IPS-20b (cell line): ENCODE data around the gene BCL2A1.
"Not testable (repeated sequence)": the region's sequence is repeated elsewhere in the genome, so short reads cannot be mapped to it uniquely, and the experiment has no call there.

Experiments used
- H3K27ac ChIP-seq: one replicate; pipeline ENCODE4 v1.5.1; 2013; ENCODE audit warnings: low read length
- H3K27me3 ChIP-seq: 2 replicates; pipeline ENCODE4 v1.6.1; 2013; ENCODE audit warnings: mild to moderate bottlenecking, low read length, inconsistent platforms; ENCODE audit not compliant: insufficient read depth
- H3K36me3 ChIP-seq: 2 replicates; pipeline ENCODE4 v1.6.1; 2013; ENCODE audit warnings: low read depth, mild to moderate bottlenecking, inconsistent platforms, low read length, moderate library complexity; ENCODE audit not compliant: insufficient read depth
- H3K4me1 ChIP-seq: 2 replicates; pipeline ENCODE4 v1.6.1; 2013; ENCODE audit warnings: mild to moderate bottlenecking, control low read depth, inconsistent platforms, low read length, moderate library complexity; ENCODE audit not compliant: insufficient read depth
- H3K4me3 ChIP-seq: 2 replicates; pipeline ENCODE4 v1.5.1; 2013; ENCODE audit warnings: mild to moderate bottlenecking, low read length, inconsistent platforms
- H3K9ac ChIP-seq: 2 replicates; pipeline ENCODE4 v1.6.1; 2013; ENCODE audit warnings: low read depth, mild to moderate bottlenecking, inconsistent platforms, low read length, moderate library complexity
- H3K9me3 ChIP-seq: 2 replicates; pipeline ENCODE4 v1.6.1; 2013; ENCODE audit warnings: mild to moderate bottlenecking, low read depth, low read length, inconsistent platforms; ENCODE audit not compliant: insufficient read depth

Gene BCL2A1

DNA sequence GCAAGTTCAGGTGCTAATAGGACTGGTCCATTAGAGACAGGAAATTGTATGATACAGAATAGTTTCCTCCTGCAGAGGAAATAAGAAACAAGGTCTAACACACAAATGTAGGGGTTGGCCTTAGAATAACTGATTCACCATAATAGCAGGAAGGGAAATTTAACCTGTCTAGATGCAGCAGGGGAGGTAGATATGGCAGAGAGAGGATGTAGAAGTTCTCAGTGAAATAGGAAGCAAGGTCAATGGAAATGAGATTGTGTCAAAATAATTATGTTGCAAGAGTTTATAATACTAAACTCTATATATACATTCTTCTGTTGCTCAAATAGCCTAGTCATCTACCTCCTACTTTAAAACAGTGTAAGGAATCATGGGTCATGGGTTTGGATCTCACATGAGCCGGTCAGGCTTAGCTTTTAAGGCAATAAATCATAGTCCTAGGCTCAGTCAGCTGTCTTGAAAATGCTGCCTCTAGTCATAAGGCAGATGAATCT is 17.0 kb downstream of the BCL2A1 start:
- Histone ChIP-seq H3K27ac (no peak overlapping the region), H3K4me1 (no peaks in the 10 kb centered on the region), H3K9ac (no peak overlapping the region), H3K36me3 (no peaks in the 10 kb centered on the region), H3K9me3 (no peaks in the 10 kb centered on the region), H3K4me3 (no peak overlapping the region), H3K27me3 (no peaks in the 10 kb centered on the region)

DNA sequence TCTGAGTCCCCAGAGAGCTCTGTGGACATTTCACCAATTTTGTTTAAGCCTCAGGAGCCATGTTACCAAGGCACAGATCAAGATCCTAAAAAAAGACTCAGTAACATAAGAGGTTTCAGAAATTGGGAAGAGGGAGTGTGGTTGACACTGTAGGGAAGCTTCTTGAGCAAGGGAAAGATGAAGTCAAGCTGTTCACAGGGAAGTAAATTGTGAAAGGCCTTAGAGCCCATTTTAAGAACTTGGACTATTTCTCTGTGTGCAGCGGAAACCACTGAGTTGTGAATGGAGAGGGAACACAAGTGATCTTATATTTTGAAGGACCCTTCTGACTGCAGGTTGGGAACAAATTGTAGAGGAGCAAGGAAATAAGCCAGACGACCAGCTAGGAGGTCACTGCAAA is 18.7 kb downstream of the BCL2A1 start:
- Histone ChIP-seq H3K36me3 (no peaks in the 10 kb centered on the region), H3K4me3 (no peak overlapping the region), H3K4me1 (no peaks in the 10 kb centered on the region), H3K9me3 (no peaks in the 10 kb centered on the region), H3K27ac (no peak overlapping the region), H3K9ac (no peak overlapping the region), H3K27me3 (no peaks in the 10 kb centered on the region)

DNA sequence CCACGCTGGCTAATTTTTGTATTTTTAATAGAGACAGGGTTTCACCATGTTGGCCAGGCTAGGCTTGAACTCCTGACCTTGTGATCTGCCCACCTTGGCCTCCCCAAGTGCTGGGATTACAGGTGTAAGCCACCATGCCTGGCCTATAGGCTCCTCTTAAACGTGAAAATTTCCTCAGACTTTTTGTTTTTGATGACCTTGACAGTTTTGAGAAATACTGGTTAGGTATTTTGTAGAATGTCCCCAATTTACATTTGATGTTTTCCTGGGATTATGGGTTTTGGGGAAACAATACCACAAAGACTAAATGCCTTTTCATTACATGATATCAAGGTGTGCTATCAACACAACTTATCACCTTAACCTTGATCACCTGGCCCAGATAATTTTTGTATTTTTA is 20.7 kb downstream of the BCL2A1 start:
- H3K27me3 ChIP-seq, result no peaks in the 10 kb centered on the region
- H3K9me3 ChIP-seq, result no peaks in the 10 kb centered on the region
- H3K4me3 ChIP-seq, result no peak overlapping the region
- H3K4me1 ChIP-seq, result no peaks in the 10 kb centered on the region
- no peak overlapping the region for H3K27ac ChIP-seq
- no peaks in the 10 kb centered on the region for H3K36me3 ChIP-seq
- H3K9ac ChIP-seq, result no peak overlapping the region

DNA sequence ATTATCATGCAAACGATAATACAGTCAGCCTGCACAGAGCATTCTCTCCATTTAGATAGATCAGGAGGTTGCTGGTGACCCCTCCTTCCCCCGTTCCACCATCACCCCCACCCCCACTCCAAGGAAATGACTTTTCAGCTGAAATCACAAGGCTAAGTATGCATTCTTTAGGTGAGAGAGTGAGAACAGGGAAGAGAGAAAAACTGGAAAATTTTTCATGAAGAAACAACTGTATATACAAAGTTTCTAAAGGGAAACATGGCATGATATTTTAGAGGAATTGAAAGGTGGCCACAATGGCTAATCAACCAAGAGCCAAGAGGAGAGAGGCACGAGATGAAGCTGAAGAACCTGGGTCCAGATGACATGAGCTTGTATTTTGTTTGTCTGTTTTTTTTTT is 22.2 kb downstream of the BCL2A1 start:
- H3K9ac ChIP-seq, result no peak overlapping the region
- no peaks in the 10 kb centered on the region for H3K9me3 ChIP-seq
- H3K4me3 ChIP-seq, result no peak overlapping the region
- H3K36me3 ChIP-seq, result no peaks in the 10 kb centered on the region
- H3K4me1 ChIP-seq, result no peaks in the 10 kb centered on the region
- no peak overlapping the region for H3K27ac ChIP-seq
- no peaks in the 10 kb centered on the region for H3K27me3 ChIP-seq

DNA sequence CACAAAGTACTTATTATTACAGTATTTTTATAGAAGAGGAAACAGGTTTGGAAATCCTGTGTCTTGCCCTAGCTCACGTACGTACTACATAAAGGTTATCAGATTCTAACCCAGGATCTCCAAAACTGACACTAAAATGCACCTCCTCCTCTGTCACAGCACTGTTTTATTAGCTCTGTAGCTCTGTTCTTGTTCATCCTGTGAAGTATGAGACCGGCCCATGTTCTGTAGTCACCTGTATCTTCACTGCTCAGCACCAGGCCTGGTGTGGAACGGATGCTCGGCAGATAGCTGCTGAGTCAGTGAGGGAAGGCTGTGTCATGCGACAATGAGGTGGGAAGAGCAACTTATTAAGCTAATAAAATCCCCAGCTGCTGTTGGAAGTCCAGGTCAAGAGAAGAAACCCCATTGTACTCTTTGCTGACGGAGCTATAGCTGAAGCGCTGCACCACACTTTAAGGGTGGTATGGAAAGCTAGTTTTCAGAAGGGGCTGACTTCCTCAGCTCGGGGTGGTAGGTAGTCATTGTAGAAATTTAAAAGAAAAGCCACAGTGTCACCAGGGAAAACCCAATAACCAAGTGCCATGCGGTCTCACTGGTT is 22.8 kb downstream of the BCL2A1 start:
- Histone ChIP-seq H3K9ac (no peak overlapping the region), H3K9me3 (no peaks in the 10 kb centered on the region)

DNA sequence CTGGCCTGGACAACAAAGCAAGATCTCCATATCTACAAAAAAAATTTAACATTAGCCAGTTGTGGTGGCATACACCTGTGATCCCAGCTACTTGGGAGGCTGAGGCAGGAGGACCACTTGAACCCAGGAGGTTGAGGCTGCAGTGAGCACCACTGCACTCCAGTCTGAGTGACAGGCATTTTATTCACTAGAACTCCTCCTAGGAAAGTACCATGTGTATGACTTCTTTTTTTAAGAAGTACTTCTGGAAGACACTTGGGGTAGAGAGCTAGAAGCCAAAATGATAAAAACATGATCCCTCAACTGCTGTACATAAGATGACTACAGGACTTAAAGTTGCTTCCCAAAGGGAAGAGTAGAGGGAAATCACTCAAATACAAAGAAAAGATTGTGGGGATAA is 24.0 kb downstream of the BCL2A1 start:
- H3K27ac ChIP-seq, result no peak overlapping the region
- H3K9me3 ChIP-seq, result no peaks in the 10 kb centered on the region
- no peaks in the 10 kb centered on the region for H3K27me3 ChIP-seq
- H3K9ac ChIP-seq, result no peak overlapping the region
- no peaks in the 10 kb centered on the region for H3K4me1 ChIP-seq
- H3K36me3 ChIP-seq, result no peaks in the 10 kb centered on the region
- no peak overlapping the region for H3K4me3 ChIP-seq

More for the DNA sequence above, 22.8 kb downstream of the BCL2A1 start:
- no peaks in the 10 kb centered on the region for H3K4me1 ChIP-seq
- H3K27me3 ChIP-seq, result no peaks in the 10 kb centered on the region
- no peak overlapping the region for H3K27ac ChIP-seq
- H3K4me3 ChIP-seq, result no peak overlapping the region
- H3K36me3 ChIP-seq, result no peaks in the 10 kb centered on the region

DNA sequence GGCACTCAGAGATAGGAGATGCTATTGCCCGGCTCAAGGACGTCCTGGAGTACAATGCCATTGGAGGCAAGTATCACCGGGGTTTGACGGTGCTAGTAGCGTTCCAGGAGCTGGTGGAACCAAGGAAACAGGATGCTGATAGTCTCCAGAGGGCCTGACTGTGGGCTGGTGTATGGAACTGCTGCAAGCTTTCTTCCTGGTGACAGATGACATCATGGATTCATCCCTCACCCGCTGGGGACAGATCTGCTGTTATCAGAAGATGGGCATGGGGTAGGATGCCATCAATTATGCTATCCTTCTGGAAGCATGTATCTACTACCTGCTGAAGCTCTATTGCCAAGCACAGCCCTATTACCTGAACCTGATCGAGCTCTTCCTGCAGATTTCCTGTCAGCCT is 26.4 kb downstream of the BCL2A1 start:
- H3K27me3 ChIP-seq, result no peaks in the 10 kb centered on the region
- no peaks in the 10 kb centered on the region for H3K4me1 ChIP-seq
- H3K27ac ChIP-seq, result no peak overlapping the region

DNA sequence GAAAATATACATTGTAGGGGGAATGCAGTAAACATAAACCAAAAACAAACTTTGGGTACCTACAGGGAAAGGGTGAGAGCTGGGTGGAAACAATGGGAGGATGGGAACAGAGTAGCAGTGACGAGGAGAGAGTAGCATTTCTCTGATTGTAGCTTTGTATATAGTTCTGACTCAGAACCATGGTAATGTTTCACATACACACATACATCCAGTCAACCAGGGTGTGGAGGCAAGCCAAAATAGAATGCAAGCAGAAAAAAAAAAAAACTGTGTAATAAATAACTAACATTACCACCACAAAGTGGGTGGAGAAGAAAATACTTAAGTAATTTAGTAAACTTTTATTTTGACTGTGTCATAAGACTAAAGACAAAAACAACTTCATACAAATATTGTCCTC is 27.2 kb downstream of the BCL2A1 start:
- no peaks in the 10 kb centered on the region for H3K36me3 ChIP-seq
- no peak overlapping the region for H3K27ac ChIP-seq
- no peaks in the 10 kb centered on the region for H3K27me3 ChIP-seq
- no peak overlapping the region for H3K9ac ChIP-seq
- H3K9me3 ChIP-seq, result no peaks in the 10 kb centered on the region
- H3K4me3 ChIP-seq, result no peak overlapping the region
- no peaks in the 10 kb centered on the region for H3K4me1 ChIP-seq

More for the DNA sequence above, 26.4 kb downstream of the BCL2A1 start:
- Histone ChIP-seq H3K36me3 (no peaks in the 10 kb centered on the region), H3K9ac (no peak overlapping the region), H3K4me3 (no peak overlapping the region), H3K9me3 (no peaks in the 10 kb centered on the region)

DNA sequence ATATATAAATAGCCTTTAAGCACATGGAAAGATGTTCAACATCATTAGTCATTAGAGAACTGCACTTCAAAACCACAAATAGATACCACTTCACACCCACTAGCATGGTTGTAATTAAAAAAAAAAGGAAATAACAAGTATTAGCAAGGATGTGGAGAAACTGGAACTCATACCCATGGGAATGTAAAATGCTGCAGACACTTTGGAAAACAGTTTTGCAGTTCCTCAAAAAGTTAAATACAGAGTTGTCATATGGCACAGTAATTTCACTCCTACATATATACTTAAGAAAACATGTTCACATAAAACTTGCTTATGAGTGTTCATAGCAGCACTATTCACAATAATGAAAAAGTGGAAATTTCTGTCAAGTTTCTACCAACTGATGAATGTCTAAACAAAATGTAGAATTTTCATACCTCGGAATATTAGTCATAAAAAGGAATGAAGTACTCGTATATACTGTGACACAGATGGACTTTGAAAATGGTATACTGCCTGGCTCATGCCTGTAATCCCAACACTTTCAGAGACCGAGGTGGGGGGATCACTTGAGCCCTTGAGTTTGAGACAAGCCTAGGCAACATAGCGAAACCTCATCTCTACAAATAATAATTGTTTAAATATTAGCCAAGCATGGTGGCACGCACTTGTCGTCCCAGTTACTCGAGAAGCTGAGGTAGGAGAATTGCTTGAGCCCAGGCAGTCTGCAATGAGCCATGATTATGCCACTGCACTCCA is 28.1 kb downstream of the BCL2A1 start:
- Histone ChIP-seq H3K4me1 (no peaks in the 10 kb centered on the region), H3K9me3 (no peaks in the 10 kb centered on the region), H3K27me3 (no peaks in the 10 kb centered on the region), H3K27ac (no peak overlapping the region), H3K36me3 (no peaks in the 10 kb centered on the region), H3K4me3 (no peak overlapping the region), H3K9ac (no peak overlapping the region)

DNA sequence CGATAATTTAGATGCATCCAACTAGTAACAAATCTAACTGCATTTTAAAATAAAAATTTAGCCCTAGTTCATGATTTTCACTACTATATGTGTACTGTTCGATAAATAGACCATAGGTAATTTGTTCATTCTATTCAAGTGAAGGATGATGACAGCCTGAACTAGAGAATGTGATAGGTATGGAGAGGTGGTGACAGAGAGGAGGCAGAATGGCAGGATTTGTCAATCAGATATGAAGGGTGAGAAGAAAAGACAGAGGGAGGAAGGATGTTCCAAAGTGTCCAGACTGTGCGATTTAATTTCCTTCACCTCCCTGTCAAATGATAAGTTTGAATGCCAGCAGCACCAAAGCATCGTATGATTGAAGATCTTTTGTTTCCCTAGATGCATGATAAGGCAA is 31.6 kb downstream of the BCL2A1 start:
- Histone ChIP-seq H3K9ac (no peak overlapping the region), H3K27me3 (no peaks in the 10 kb centered on the region), H3K9me3 (no peaks in the 10 kb centered on the region), H3K36me3 (no peaks in the 10 kb centered on the region), H3K4me1 (no peaks in the 10 kb centered on the region), H3K27ac (no peak overlapping the region), H3K4me3 (no peak overlapping the region)

DNA sequence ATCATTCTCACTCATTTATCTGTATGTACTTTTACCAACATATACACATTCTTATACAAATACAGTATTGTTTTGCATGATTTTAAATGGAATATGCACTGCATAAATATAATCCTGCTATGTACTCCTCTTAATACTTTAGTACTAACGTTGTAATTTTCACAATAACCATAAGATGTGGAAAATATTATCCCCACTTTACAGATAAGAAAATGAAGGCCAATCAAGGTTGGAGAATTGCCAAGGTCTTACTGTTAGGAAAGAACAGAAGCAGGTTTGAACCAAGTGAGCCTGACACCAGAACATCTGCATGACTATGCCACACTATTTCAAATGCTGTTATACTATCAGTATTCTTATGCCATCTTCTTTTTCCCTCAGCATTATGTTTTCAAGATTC is 32.9 kb downstream of the BCL2A1 start:
- no peak overlapping the region for H3K4me3 ChIP-seq
- no peaks in the 10 kb centered on the region for H3K9me3 ChIP-seq
- no peaks in the 10 kb centered on the region for H3K27me3 ChIP-seq
- no peaks in the 10 kb centered on the region for H3K4me1 ChIP-seq
- no peak overlapping the region for H3K9ac ChIP-seq
- no peak overlapping the region for H3K27ac ChIP-seq
- no peaks in the 10 kb centered on the region for H3K36me3 ChIP-seq

DNA sequence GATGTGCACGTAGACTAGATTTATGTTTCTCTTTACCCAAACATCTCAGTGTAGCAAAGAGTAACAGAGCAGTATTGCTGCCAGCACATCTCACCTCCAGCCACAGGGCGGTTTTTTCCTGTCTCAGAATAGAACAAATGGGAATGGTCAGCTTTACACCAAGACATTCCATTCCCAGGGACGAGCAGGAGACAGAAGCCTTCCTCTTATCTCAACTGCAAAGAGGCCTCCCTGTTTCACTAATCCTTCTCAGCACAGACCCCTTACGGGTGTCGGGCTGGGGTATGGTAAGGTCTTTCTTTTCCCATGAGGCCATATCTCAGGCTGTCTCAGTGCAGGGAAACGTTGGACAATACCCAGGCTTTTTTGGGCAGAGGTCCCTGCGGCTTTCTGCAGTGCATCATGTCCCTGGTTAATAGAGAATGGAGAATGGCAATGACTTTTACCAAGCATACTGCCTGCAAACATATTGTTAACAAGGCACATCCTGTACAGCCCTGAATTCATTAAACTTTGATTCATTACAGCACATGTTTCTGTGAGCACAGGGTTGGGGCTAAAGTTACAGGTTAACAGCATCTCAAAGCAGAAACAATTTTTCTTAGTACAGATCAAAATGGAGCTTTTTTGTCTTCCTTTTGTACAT is 35.3 kb downstream of the BCL2A1 start:
- not testable (repeated sequence) for H3K9me3 ChIP-seq, H3K27me3 ChIP-seq, H3K36me3 ChIP-seq, H3K27ac ChIP-seq, H3K4me1 ChIP-seq, H3K9ac ChIP-seq, H3K4me3 ChIP-seq
